ENCODE measurements around the gene ARL13B. TPM values are rescaled to one million over a fixed set of nuclear protein-coding genes. Genes with fewer than 3 reads are reported as not detected.

The ARL13B gene
- total and polyA plus RNA-seq, 2 of the 13 experiments (the other 11 are each of a cell fraction or from before 2014, with no cell fraction given) = 2.2 to 9.6 TPM

DNA sequence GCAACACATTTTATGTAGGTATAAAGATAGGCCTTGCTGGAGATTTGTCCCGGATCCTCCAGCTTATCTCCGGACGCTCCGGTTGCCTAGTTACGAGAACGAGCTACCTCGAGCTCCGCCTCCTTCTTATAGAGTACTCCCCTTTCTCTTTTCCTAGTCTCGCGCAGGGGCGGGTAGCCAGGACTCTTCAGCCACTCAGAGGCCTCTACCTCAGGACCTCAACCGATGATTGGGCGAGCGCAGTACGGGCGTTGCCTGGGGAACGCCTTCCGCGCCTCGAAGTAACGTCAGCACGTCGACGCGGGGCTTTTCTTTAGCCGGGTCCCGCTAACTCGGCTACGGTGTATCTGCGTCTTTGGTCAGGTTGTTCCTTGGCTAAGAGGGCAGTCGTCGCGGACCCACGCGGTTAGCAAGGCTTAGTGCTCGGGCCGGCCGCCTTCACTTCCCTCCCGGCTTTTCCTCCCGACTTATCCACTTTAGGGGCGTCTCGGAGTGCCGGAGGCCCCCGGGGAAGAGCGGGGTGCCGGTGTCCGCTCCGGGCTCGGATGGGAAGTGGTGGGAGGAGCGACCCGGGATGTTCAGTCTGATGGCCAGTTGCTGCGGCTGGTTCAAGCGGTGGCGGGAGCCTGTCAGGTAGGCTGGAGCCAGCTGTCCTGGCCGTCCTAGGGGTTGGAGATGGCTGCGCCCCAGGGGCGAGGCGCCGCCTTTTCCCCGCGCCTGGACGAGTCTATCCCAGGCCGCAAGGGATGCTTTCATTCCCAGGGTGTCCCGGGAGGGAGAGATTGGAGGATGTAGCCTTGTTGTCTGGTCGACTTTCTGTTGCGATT, at the start of gene ARL13B (continued):
- TF ChIP-seq, protein P1, sequence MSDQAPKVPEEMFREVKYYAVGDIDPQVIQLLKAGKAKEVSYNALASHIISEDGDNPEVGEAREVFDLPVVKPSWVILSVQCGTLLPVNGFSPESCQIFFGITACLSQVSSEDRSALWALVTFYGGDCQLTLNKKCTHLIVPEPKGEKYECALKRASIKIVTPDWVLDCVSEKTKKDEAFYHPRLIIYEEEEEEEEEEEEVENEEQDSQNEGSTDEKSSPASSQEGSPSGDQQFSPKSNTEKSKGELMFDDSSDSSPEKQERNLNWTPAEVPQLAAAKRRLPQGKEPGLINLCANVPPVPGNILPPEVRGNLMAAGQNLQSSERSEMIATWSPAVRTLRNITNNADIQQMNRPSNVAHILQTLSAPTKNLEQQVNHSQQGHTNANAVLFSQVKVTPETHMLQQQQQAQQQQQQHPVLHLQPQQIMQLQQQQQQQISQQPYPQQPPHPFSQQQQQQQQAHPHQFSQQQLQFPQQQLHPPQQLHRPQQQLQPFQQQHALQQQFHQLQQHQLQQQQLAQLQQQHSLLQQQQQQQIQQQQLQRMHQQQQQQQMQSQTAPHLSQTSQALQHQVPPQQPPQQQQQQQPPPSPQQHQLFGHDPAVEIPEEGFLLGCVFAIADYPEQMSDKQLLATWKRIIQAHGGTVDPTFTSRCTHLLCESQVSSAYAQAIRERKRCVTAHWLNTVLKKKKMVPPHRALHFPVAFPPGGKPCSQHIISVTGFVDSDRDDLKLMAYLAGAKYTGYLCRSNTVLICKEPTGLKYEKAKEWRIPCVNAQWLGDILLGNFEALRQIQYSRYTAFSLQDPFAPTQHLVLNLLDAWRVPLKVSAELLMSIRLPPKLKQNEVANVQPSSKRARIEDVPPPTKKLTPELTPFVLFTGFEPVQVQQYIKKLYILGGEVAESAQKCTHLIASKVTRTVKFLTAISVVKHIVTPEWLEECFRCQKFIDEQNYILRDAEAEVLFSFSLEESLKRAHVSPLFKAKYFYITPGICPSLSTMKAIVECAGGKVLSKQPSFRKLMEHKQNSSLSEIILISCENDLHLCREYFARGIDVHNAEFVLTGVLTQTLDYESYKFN (CRISPR knock-in tag; conservative IDR thresholded peaks at IDR 0.05) = no peak; the same call in 1 of the 2 replicates
- TF ChIP-seq ARNT2 (CRISPR knock-in tag; IDR thresholded peaks at IDR 0.05; ENCODE audit: low read depth) (peak; percentile 46; the same call in 1 of the 2 replicates), ZNF567 (CRISPR knock-in tag; IDR thresholded peaks at IDR 0.05; ENCODE audit: borderline replicate concordance) (0 out of 2 replicates have a peak, but pooled peaks have one; percentile 42), SP4 (CRISPR knock-in tag; IDR thresholded peaks at IDR 0.05) (peak; percentile 71), FOSL2 (CRISPR knock-in tag; IDR thresholded peaks at IDR 0.05) (no peak), ZNF101 (CRISPR knock-in tag; IDR thresholded peaks at IDR 0.05; ENCODE audit: borderline replicate concordance, low read depth) (no peak), SPEN (CRISPR knock-in tag; IDR thresholded peaks at IDR 0.05; ENCODE audit: low read depth) (0 out of 2 replicates have a peak, but pooled peaks have one; percentile 37), HOXA3 (CRISPR knock-in tag; IDR thresholded peaks at IDR 0.05) (peak; percentile 78), NONO (IDR thresholded peaks at IDR 0.05) (no peak), NONO (CRISPR knock-in tag; conservative IDR thresholded peaks at IDR 0.05) (0 out of 2 replicates have a peak, but pooled peaks have one; percentile 38), U2AF2 (IDR thresholded peaks at IDR 0.05; ENCODE audit: low read depth, low read length) (peak; percentile 81; the same call in 1 of the 2 replicates), ZNF317 (CRISPR knock-in tag; IDR thresholded peaks at IDR 0.05) (peak; percentile 71), POLR2AphosphoS5 (IDR thresholded peaks at IDR 0.05; ENCODE audit: low read depth, low read length) (peak; percentile 67), ZNF790 (CRISPR knock-in tag; IDR thresholded peaks at IDR 0.05; ENCODE audit: borderline replicate concordance) (no peak), KMT2B (CRISPR knock-in tag; IDR thresholded peaks at IDR 0.05) (peak; percentile 92), CREM (IDR thresholded peaks at IDR 0.05) (peak; percentile 86), CREM (CRISPR knock-in tag; IDR thresholded peaks at IDR 0.05) (no peak), KAT8 (CRISPR knock-in tag; IDR thresholded peaks at IDR 0.05) (peak; percentile 63), KLF13 (CRISPR knock-in tag; IDR thresholded peaks at IDR 0.05) (0 out of 2 replicates have a peak, but pooled peaks have one; percentile 19), NFYB (CRISPR knock-in tag; IDR thresholded peaks at IDR 0.05) (peak; percentile 90), ZNF124 (CRISPR knock-in tag; IDR thresholded peaks at IDR 0.05) (peak; percentile 74), TBL1XR1 (IDR thresholded peaks at IDR 0.05; ENCODE audit: borderline replicate concordance, low read length, partially characterized antibody) (peak; percentile 16)
- TF ChIP-seq, protein P2, sequence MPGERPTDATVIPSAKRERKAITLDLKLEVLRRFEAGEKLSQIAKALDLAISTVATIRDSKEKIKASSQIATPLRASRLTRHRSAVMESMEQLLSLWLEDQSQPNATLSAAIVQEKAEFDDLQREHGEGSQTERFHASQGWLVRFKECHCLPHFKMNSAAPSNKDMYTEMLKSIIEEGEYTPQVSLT (CRISPR knock-in tag; IDR thresholded peaks at IDR 0.05; ENCODE audit: borderline replicate concordance, low read depth) = no peak
- TF ChIP-seq, protein P3, sequence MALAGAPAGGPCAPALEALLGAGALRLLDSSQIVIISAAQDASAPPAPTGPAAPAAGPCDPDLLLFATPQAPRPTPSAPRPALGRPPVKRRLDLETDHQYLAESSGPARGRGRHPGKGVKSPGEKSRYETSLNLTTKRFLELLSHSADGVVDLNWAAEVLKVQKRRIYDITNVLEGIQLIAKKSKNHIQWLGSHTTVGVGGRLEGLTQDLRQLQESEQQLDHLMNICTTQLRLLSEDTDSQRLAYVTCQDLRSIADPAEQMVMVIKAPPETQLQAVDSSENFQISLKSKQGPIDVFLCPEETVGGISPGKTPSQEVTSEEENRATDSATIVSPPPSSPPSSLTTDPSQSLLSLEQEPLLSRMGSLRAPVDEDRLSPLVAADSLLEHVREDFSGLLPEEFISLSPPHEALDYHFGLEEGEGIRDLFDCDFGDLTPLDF (CRISPR knock-in tag; IDR thresholded peaks at IDR 0.05) = 0 out of 2 replicates have a peak, but pooled peaks have one; percentile 40
- TF ChIP-seq, protein P4, sequence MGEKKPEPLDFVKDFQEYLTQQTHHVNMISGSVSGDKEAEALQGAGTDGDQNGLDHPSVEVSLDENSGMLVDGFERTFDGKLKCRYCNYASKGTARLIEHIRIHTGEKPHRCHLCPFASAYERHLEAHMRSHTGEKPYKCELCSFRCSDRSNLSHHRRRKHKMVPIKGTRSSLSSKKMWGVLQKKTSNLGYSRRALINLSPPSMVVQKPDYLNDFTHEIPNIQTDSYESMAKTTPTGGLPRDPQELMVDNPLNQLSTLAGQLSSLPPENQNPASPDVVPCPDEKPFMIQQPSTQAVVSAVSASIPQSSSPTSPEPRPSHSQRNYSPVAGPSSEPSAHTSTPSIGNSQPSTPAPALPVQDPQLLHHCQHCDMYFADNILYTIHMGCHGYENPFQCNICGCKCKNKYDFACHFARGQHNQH (CRISPR knock-in tag; IDR thresholded peaks at IDR 0.05) = peak; percentile 55; the same call in 1 of the 2 replicates
